SK-N-SH (cell line): Measurements from ENCODE around the gene GPC5. TPM values are rescaled to one million over a fixed set of nuclear protein-coding genes. Genes with fewer than 3 reads are reported as not detected.
"Not testable (repeated sequence)": the region's sequence is repeated elsewhere in the genome, so short reads cannot be mapped to it uniquely, and the experiment has no call there.

Experiments used
- CTCF ChIA-PET: fragments of 300-600, 350-600 bp; formaldehyde crosslinking; extraction: SDS; loops from one replicate; lab custom pipeline; 2021; lab: Yijun Ruan, JAX
- POLR2A ChIA-PET: fragments of 350-600 bp; sonication (Branson Sonifier 250); formaldehyde crosslinking; extraction: SDS; loops from one replicate; lab custom pipeline; 2020; ENCODE audit warnings: antibody characterized with exemption, inconsistent platforms; lab: Yijun Ruan, JAX
- DNase-seq: peaks from one replicate; pipeline ENCODE4 v3.0.0; 2012
- H2AFZ ChIP-seq: fragments of 200-600 bp; sonication (generic); 2 replicates; pipeline ENCODE4 v1.8.1; 2016; ENCODE audit warnings: antibody characterized with exemption, mild to moderate bottlenecking, low read depth
- H3F3A ChIP-seq: fragments of 200-600 bp; sonication (generic); replicated peaks from 2 replicates; pipeline ENCODE3; 2016; ENCODE audit warnings: antibody characterized with exemption, mild to moderate bottlenecking; ENCODE audit not compliant: insufficient read depth
- H3K27ac ChIP-seq, 2 experiments: fragments of 200-500 bp in 1 of 2; fragments of 200-600 bp in 1 of 2; sonication (Bioruptor generic) in 1 of 2; sonication (generic), shearing (Covaris generic) in 1 of 2; 2 replicates each; pipeline versions ENCODE4 v1.5.1 to v1.6.1; 2014 to 2016; ENCODE audit warnings: low read depth in 2 of 2, inconsistent platforms in 1 of 2, low read length in 1 of 2, mild to moderate bottlenecking in 1 of 2, mixed read lengths in 1 of 2
- H3K27me3 ChIP-seq: fragments of 200-600 bp; sonication (generic), shearing (Covaris generic); 2 replicates; pipeline ENCODE4 v1.6.1; 2016; ENCODE audit warnings: mixed run types; ENCODE audit not compliant: insufficient read depth
- H3K36me3 ChIP-seq, 2 experiments: fragments of 200-500 bp in 1 of 2; fragments of 200-600 bp in 1 of 2; sonication (Bioruptor generic) in 1 of 2; sonication (generic) in 1 of 2; replicated peaks in 1 of 2; 2 replicates each; pipeline versions ENCODE3 to v1.5.1; 2014 to 2016; ENCODE audit warnings: low read length in 1 of 2, mild to moderate bottlenecking in 1 of 2; ENCODE audit not compliant: insufficient read depth in 2 of 2, control insufficient read depth in 1 of 2
- H3K4me1 ChIP-seq, 2 experiments: fragments of 200-500 bp in 1 of 2; fragments of 200-600 bp in 1 of 2; sonication (Bioruptor generic) in 1 of 2; sonication (generic), shearing (Covaris generic) in 1 of 2; 2 replicates each; pipeline versions ENCODE4 v1.5.1 to v1.6.1; 2014 to 2016; ENCODE audit warnings: low read depth in 1 of 2, low read length in 1 of 2, mixed run types in 1 of 2; ENCODE audit not compliant: insufficient read depth in 2 of 2, control insufficient read depth in 1 of 2
- H3K4me2 ChIP-seq: fragments of 200-600 bp; sonication (generic), shearing (Covaris generic); 2 replicates; pipeline ENCODE4 v1.6.1; 2017; ENCODE audit warnings: mixed run types
- H3K4me3 ChIP-seq, 2 experiments: fragments of 200-500 bp in 1 of 2; fragments of 200-600 bp in 1 of 2; sonication (Bioruptor generic) in 1 of 2; sonication (generic), shearing (Covaris generic) in 1 of 2; 2 replicates each; pipeline versions ENCODE4 v1.5.1 to v1.8.1; 2014 to 2016; ENCODE audit warnings: low read depth in 2 of 2, inconsistent platforms in 1 of 2, low read length in 1 of 2, mild to moderate bottlenecking in 1 of 2, mixed read lengths in 1 of 2, moderate library complexity in 1 of 2
- H3K79me2 ChIP-seq: fragments of 200-600 bp; sonication (generic); 2 replicates; pipeline ENCODE4 v1.8.1; 2017; ENCODE audit warnings: mild to moderate bottlenecking; ENCODE audit not compliant: insufficient read depth
- H3K9ac ChIP-seq: fragments of 200-600 bp; sonication (generic); 2 replicates; pipeline ENCODE4 v1.6.1; 2017; ENCODE audit warnings: mixed run types
- H3K9me2 ChIP-seq: fragments of 200-600 bp; sonication (generic); 2 replicates; pipeline ENCODE4 v1.6.1; 2017; ENCODE audit warnings: mixed run types
- H3K9me3 ChIP-seq: fragments of 200-600 bp; sonication (generic); 2 replicates; pipeline ENCODE4 v1.6.1; 2017; ENCODE audit warnings: mixed run types, mild to moderate bottlenecking, moderate library complexity
- H4K20me1 ChIP-seq: fragments of 200-600 bp; sonication (generic); 2 replicates; pipeline ENCODE4 v1.6.1; 2017; ENCODE audit warnings: mild to moderate bottlenecking, mixed run types; ENCODE audit not compliant: insufficient read depth
- NRF1 ChIP-seq: IDR thresholded peaks from 2 replicates; pipeline ENCODE4 v1.6.1; 2012; ENCODE audit warnings: low read depth, mild to moderate bottlenecking, low read length
- WGBS: methylation state at CpG from one replicate; pipeline ENCODE4 v1.1.6; 2017; ENCODE audit warnings: low lambda C conversion rate; 5-methylcytosine and 5-hydroxymethylcytosine counted together
- polyA plus RNA-seq, 3 experiments: library from polyadenylated mRNA; depleted of rRNA; stranded (reverse); fragments of >200 nt; gene quantifications; 2 replicates each; pipeline ENCODE4 v1.2.3, GENCODE V29; 2012

Gene GPC5
- polyA plus RNA-seq, 1 of the 3 experiments (the other 2 are of a cell fraction) = 0.03 TPM

GRCh38 chr13:92272177-92272576 is 873.8 kb downstream of the GPC5 start:
- Histone ChIP-seq H3K27ac (no peak overlapping the region), H3K9me2 (no peaks in the 10 kb centered on the region), H2AFZ (no peak overlapping the region), H3K9ac (no peak overlapping the region), H3K27me3 (no peaks in the 10 kb centered on the region), H3K4me1 (no peaks in the 10 kb centered on the region), H3K4me3 (no peak overlapping the region), H3K9me3 (no peaks in the 10 kb centered on the region), H3K4me2 (no peak overlapping the region), H3K36me3 (no peaks in the 10 kb centered on the region), H4K20me1 (no peaks in the 10 kb centered on the region), H3K79me2 (no peaks in the 10 kb centered on the region), H3F3A (no peaks in the 10 kb centered on the region)
- ChIA-PET CTCF (no interaction called here), POLR2A (no interaction called here)
- no peak for DNase-seq
- 47% methylated on average over 1 of the region's 1 CpG for WGBS
- TF ChIP-seq NRF1 = no peak

- POLR2A ChIA-PET, H3F3A ChIP-seq, H3K9me3 ChIP-seq, H3K9me2 ChIP-seq, H3K27me3 ChIP-seq, H3K36me3 ChIP-seq, CTCF ChIA-PET, H4K20me1 ChIP-seq, H3K79me2 ChIP-seq, H3K4me3 ChIP-seq, H3K4me2 ChIP-seq, H3K27ac ChIP-seq, H3K9ac ChIP-seq, H2AFZ ChIP-seq, H3K4me1 ChIP-seq, DNase-seq: not testable (repeated sequence)
- 20% methylated on average over 6 of the region's 8 CpGs for WGBS
These were observed 882.6 kb downstream of the GPC5 start for GRCh38 chr13:92280986-92281385.

GRCh38 chr13:92290718-92291307 is 892.4 kb downstream of the GPC5 start:
- H3F3A ChIP-seq, H2AFZ ChIP-seq, H3K4me1 ChIP-seq, H3K36me3 ChIP-seq, CTCF ChIA-PET, H3K9ac ChIP-seq, H3K4me3 ChIP-seq, H3K79me2 ChIP-seq, H4K20me1 ChIP-seq, H3K4me2 ChIP-seq, DNase-seq, POLR2A ChIA-PET, H3K9me2 ChIP-seq, H3K27me3 ChIP-seq, H3K27ac ChIP-seq, H3K9me3 ChIP-seq: not testable (repeated sequence)
- 86% methylated on average over 10 of the region's 29 CpGs for WGBS

- H3K9me3 ChIP-seq, POLR2A ChIA-PET, H3K27me3 ChIP-seq, H3F3A ChIP-seq, CTCF ChIA-PET, H3K4me1 ChIP-seq, H4K20me1 ChIP-seq, DNase-seq, H3K9me2 ChIP-seq, H3K27ac ChIP-seq, H3K79me2 ChIP-seq, H3K4me3 ChIP-seq, H3K4me2 ChIP-seq, H3K36me3 ChIP-seq, H3K9ac ChIP-seq, H2AFZ ChIP-seq: not testable (repeated sequence)
- 50% methylated on average over 5 of the region's 5 CpGs for WGBS
These were observed 896.1 kb downstream of the GPC5 start for GRCh38 chr13:92294533-92294932.

GRCh38 chr13:92296154-92296671 is 897.8 kb downstream of the GPC5 start:
- H3K9me3 ChIP-seq, H3K27me3 ChIP-seq, POLR2A ChIA-PET, H3F3A ChIP-seq, CTCF ChIA-PET, H3K79me2 ChIP-seq, H3K4me2 ChIP-seq, H2AFZ ChIP-seq, H3K9ac ChIP-seq, DNase-seq, H4K20me1 ChIP-seq, H3K4me3 ChIP-seq, H3K27ac ChIP-seq, H3K4me1 ChIP-seq, H3K36me3 ChIP-seq, H3K9me2 ChIP-seq: not testable (repeated sequence)
- WGBS = 42% methylated on average over 2 of the region's 3 CpGs
